Measurements from ENCODE around the gene WDR43. TPM values are rescaled to one million over a fixed set of nuclear protein-coding genes. Genes with fewer than 3 reads are reported as not detected.

The WDR43 gene
- total and polyA plus RNA-seq, 9 of the 15 experiments (the other 6 are each of a cell fraction or from before 2014, with no cell fraction given): 34.6 to 197 (median 105) TPM

DNA sequence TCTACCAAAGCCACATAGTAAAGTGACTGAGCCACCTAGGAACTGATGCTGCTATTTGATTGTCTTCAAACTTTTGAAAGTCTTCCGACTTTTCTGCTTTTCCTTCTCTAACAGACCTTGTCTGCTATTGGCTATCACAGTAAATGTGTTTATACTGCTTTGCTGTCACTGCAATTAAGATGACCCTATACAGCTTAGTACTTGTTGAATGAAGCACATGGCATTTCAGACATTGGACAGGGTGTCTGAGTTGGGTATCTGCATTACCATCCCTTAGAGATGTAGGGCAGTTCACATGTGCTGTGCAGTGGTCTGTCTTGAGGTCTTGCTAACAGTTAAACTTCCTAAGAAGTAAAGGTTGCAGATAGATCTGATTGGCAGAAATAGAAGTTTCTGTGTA is 3.6 kb downstream of the WDR43 start:
- BruUV-seq (replicated peaks): no TSS peak
- POLR2A ChIA-PET: interaction anchor here (1.0 kb wide), 1 partner anchor 12 kb away, joined by 4 read pairs; no protein-coding TSS in a partner anchor
- H3K27ac ChIP-seq (ENCODE audit: extremely low read depth, low read depth, low read length): no peak overlapping the region
- in situ Hi-C loops (cut with MboI): no loop called here
- no peaks in the 10 kb centered on the region for H3K27me3 ChIP-seq (ENCODE audit: control insufficient read depth in 2 of 2, insufficient read depth in 2 of 2, low read length in 2 of 2)
- peaks cover 70% of the 10 kb centered on the region for H3K36me3 ChIP-seq (ENCODE audit: control insufficient read depth, insufficient read depth, low read length)
- ATAC-seq: no peak
- TF ChIP-seq SIN3A (IDR thresholded peaks at IDR 0.05; ENCODE audit: borderline replicate concordance in 2 of 2, control insufficient read depth in 1 of 2, low read depth in 2 of 2, low read length in 2 of 2) (peak in 1 of 2 experiments; percentile 7; a peak in 1 of 4 replicates), CHD1 (IDR thresholded peaks at IDR 0.05; ENCODE audit: low read length) (peak; percentile 27), KLF10 (CRISPR knock-in tag; IDR thresholded peaks at IDR 0.05) (no peak)
- TF ChIP-seq, protein P1, sequence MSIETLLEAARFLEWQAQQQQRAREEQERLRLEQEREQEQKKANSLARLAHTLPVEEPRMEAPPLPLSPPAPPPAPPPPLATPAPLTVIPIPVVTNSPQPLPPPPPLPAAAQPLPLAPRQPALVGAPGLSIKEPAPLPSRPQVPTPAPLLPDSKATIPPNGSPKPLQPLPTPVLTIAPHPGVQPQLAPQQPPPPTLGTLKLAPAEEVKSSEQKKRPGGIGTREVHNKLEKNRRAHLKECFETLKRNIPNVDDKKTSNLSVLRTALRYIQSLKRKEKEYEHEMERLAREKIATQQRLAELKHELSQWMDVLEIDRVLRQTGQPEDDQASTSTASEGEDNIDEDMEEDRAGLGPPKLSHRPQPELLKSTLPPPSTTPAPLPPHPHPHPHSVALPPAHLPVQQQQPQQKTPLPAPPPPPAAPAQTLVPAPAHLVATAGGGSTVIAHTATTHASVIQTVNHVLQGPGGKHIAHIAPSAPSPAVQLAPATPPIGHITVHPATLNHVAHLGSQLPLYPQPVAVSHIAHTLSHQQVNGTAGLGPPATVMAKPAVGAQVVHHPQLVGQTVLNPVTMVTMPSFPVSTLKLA (conservative IDR thresholded peaks at IDR 0.05): 0 out of 4 replicates have a peak, but pooled peaks of 1 of the 2 experiments have one; percentile 33
- peaks cover 87% of the 10 kb centered on the region for H3K79me2 ChIP-seq (ENCODE audit: control insufficient read depth, insufficient read depth, low read length)
- no peak for DNase-seq (ENCODE audit: extremely low read depth in 1 of 4, low spot score in 3 of 4)
- intact Hi-C loops (cut with micrococcal nuclease): loop anchor here (5.0 kb wide), 1 partner anchor 71 kb away; no protein-coding TSS in a partner anchor
- no peak overlapping the region for H2AFZ ChIP-seq (ENCODE audit: low read depth, low read length)
- H3K4me3 ChIP-seq: peak overlapping the region; percentile 94; the same call in 1 of the 2 replicates
- CTCF ChIA-PET (ENCODE audit: low intra/inter-chr PET ratio): no interaction called here
- no peaks in the 10 kb centered on the region for H3K9me1 ChIP-seq (ENCODE audit: control insufficient read depth, insufficient read depth, low read length)
- FAIRE-seq: peak; percentile 15
- peaks cover 43% of the 10 kb centered on the region for H4K20me1 ChIP-seq (replicated peaks; ENCODE audit: control insufficient read depth, insufficient read depth, low read length)
- H3K9ac ChIP-seq (ENCODE audit: insufficient read depth in 1 of 2, low read depth in 2 of 2, low read length in 2 of 2): peak overlapping the region in 1 of 2 experiments; percentile 28; a peak in 2 of 4 replicates
- peaks cover 7 to 21% of the 10 kb centered on the region in 2 experiments; a peak in 4 of 5 replicates for H3K4me1 ChIP-seq (replicated peaks in 1 of 2; ENCODE audit: control insufficient read depth in 2 of 2, insufficient read depth in 2 of 2, low read length in 2 of 2)
- H3K9me3 ChIP-seq (replicated peaks; ENCODE audit: control insufficient read depth, insufficient read depth, low read depth, low read length): no peaks in the 10 kb centered on the region
- 33% methylated on average over 1 of the region's 1 CpG for WGBS (ENCODE audit: insufficient coverage, low coverage, missing lambda C conversion rate)
- H3K4me2 ChIP-seq (ENCODE audit: insufficient read depth, low read length): peak overlapping the region; percentile 98
